ENCODE data around the gene HNRNPL.
A peak's percentile ranks its signal among the peaks of the same experiment; 100 is the strongest.

The HNRNPL gene

DNA sequence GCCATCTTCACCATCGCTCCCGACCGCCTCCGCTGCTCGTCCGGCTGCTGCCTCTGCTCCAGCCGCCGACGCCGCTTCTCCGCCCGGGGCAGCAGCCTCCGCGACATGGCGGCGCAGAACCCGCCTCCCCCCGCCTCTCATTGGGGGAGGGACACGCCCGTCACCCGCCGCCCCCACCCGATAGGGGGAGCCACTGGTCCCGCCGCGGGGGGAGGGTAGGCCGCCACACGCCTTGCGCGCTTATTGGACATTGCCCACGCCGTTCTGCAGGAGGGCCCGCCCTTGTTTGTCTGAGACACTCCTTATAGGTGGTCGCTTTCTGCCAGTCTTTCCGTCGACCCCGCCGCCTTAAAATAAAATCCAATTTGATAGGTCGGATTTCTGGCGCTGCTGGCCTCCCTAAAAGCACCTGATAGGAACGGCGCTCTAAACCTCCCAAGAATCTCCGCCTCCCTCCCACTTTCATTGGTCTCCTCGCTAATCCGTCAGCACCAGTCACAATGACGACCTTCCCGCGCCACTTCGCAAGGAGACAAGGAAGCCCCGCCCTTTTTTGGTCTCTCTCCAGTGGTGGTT is at the start of gene HNRNPL:
Gene HNRNPL (minus strand): TSS at position 127 of the 576 bp plus-strand sequence. CDS start 20 bp downstream, at position 107.
- peak within 1 kb of the TSS; percentile 92 for H3K27ac ChIP-seq
- TF ChIP-seq ZFX (IDR thresholded peaks at IDR 0.05) = no peak
- TF ChIP-seq, protein P1, sequence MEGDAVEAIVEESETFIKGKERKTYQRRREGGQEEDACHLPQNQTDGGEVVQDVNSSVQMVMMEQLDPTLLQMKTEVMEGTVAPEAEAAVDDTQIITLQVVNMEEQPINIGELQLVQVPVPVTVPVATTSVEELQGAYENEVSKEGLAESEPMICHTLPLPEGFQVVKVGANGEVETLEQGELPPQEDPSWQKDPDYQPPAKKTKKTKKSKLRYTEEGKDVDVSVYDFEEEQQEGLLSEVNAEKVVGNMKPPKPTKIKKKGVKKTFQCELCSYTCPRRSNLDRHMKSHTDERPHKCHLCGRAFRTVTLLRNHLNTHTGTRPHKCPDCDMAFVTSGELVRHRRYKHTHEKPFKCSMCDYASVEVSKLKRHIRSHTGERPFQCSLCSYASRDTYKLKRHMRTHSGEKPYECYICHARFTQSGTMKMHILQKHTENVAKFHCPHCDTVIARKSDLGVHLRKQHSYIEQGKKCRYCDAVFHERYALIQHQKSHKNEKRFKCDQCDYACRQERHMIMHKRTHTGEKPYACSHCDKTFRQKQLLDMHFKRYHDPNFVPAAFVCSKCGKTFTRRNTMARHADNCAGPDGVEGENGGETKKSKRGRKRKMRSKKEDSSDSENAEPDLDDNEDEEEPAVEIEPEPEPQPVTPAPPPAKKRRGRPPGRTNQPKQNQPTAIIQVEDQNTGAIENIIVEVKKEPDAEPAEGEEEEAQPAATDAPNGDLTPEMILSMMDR (conservative IDR thresholded peaks at IDR 0.05) = no peak; the same call in 1 of the 2 replicates

DNA sequence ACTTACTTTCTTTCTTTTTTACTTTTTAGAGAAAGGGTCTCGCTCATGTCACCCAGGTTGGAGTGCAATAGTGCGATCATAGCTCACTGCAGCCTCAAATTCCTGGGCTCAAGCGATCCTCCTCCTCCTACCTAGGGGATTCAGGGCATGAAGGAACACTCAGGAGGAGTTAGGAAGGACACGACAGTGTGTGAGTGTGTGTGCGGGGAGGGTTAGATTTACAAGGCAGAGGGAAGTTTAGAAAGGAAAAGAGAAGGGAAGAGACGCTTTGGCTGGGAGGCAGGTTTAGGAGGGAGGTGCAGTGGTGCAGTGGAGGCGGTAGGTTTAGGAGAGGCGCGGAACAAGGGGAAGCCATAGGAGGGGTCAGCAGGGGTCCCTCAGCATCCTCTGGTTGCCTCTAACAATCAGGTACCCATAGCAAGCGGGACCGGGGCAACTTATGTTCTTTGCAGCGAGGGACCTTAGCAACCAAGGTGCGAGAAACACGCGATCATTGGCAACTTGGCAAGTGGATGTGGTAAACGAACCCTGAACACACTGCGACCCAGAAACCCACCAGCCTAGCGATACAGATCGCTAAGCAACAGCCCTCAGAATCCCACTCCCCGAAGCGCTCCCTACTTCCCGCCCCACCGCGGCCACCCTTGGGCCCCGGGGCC is 49.1 kb upstream of the HNRNPL start:
- H3K27ac ChIP-seq = peak overlapping the region; percentile 61
- TF ChIP-seq ZFX (IDR thresholded peaks at IDR 0.05) = no peak
- TF ChIP-seq, protein P1 (conservative IDR thresholded peaks at IDR 0.05) = no peak

DNA sequence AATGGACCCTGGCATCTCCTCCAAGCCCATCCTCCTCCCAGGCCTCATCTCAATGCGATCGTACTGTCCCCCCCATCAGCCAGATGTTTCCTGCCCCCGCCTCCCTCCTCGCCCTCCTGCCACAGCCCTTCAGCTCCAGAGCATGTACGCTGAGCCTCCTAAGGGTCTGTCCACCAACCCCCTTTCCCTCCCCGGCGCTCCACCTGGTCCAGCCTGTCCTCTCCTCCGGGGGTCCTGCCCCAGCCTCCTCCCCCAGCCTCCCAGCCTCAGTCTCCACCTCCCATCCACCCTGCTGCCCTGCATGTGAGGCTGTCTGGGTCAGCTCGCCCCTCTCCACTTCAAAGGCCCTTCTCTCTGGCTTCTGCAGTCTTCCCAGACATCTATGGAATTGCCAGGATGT is 45.2 kb upstream of the HNRNPL start:
- no peak for TF ChIP-seq ZFX (IDR thresholded peaks at IDR 0.05)
- TF ChIP-seq, protein P1 (conservative IDR thresholded peaks at IDR 0.05) = no peak
- no peak overlapping the region for H3K27ac ChIP-seq

DNA sequence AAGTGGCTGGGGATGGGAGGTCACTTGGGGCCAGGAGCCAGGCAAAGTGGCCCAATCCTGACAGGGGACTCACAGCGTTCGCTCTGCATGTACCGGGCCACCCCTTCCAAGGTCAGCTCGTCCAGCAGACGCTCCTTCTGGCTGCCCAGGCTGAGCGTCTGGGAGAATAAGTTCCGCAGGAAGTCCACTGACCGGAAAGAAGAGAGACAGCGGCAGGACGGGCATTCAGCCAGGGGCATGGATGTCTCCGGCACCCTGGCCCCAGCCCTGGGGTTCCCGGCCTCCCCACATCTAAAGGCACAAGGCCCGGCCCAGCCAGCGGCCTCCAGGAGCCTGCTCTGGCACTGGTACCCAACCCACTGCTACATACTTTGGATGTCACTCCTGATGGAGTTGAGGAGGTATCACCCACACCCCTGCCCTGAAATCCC is 43.6 kb upstream of the HNRNPL start:
- no peak overlapping the region for H3K27ac ChIP-seq
- TF ChIP-seq, protein P1 (conservative IDR thresholded peaks at IDR 0.05) = no peak
- TF ChIP-seq ZFX (IDR thresholded peaks at IDR 0.05) = no peak

DNA sequence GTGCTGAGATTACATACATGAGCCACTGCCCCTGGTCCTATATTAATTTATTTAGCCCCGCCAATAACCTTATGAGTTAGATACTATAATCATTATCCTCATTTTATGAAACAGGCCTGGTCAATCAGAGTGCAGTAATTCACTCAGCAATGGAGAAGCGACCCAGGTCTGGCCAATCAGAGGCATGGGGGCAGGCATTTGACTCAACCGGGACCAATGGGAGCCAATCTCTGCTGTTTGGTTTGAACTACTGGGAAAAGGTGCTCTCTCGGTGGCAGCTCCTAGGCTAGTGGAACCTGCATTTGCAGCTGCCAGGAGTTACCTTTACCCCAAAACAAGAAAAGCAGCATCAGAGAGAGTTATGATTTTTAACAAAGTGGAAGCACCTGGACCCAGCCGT is 43.1 kb upstream of the HNRNPL start:
- H3K27ac ChIP-seq = no peak overlapping the region
- no peak for TF ChIP-seq ZFX (IDR thresholded peaks at IDR 0.05)
- TF ChIP-seq, protein P1 (conservative IDR thresholded peaks at IDR 0.05) = no peak

DNA sequence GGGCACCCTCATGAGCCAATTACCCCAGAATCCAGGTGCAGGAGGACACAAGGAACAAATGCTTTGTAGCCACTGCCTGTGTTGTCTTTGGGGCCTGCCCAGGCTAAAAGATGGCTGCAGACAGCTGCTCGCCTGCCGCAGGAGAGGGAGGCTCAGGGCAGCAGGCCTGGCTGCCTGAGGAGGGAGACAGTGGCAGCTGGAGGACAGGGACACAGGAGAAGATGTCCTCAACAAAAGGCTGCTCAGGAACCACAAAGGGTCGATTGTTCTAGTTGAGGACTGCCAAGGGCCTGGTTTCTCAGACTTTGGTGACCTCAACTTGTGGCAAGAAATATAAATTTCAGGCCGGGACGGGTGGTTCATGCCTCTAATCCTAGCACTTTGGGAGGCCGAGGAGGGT is 42.0 kb upstream of the HNRNPL start:
- TF ChIP-seq, protein P1 (conservative IDR thresholded peaks at IDR 0.05) = no peak
- TF ChIP-seq ZFX (IDR thresholded peaks at IDR 0.05) = no peak
- no peak overlapping the region for H3K27ac ChIP-seq

DNA sequence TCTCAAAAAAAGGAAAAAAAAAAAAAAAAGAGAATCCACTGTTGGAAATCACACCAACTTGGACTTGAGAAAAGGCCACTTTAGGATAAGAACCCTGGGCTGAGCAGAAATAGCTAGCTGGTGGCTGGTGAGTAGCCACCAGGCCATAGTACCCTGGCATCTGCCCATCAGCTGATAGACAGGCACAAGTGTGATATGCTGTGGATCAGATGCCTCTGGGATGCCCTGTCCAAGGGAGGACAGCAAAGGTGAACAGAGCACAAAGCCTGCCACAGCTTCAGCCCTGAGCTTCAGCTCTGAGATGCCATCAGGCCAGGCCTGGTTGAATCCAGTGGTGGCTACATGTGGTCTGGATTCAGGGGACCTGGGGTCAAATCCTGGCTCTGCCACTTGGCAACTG is 40.9 kb upstream of the HNRNPL start:
- H3K27ac ChIP-seq = no peak overlapping the region
- TF ChIP-seq ZFX (IDR thresholded peaks at IDR 0.05) = no peak
- TF ChIP-seq, protein P1 (conservative IDR thresholded peaks at IDR 0.05) = no peak
